Measurements from ENCODE around the gene HMGB2. TPM values are rescaled to one million over a fixed set of nuclear protein-coding genes. Genes with fewer than 3 reads are reported as not detected.

The HMGB2 gene
- total and polyA plus RNA-seq, 2 donors (not counting 3 experiments of a cell fraction or from before 2014, with no cell fraction given), result 45.9 to 233 TPM

Other genes with a start within 250 kb of the HMGB2 start
- 54.6 and 63.3 TPM in 2 replicates for gene GALNT7, start 165.5 kb downstream of the HMGB2 start, total RNA-seq
- gene GALNT7, start 165.5 kb downstream of the HMGB2 start, polyA plus RNA-seq, result 14.2 and 19.6 TPM in 2 replicates
- gene SAP30, start 36.6 kb upstream of the HMGB2 start, total RNA-seq, result 23.8 and 27.1 TPM in 2 replicates
- gene SAP30, start 36.6 kb upstream of the HMGB2 start, polyA plus RNA-seq, result 7.5 and 9.9 TPM in 2 replicates
- not detected in 2 replicates for gene SCRG1, start 64.8 kb upstream of the HMGB2 start, total RNA-seq
- gene SCRG1, start 64.8 kb upstream of the HMGB2 start, polyA plus RNA-seq, result not detected in 2 replicates
- not detected in 2 replicates for gene HAND2, start 195.9 kb upstream of the HMGB2 start, total RNA-seq
- gene HAND2, start 195.9 kb upstream of the HMGB2 start, polyA plus RNA-seq, result not detected in 2 replicates

Measured in endothelial cell of umbilical vein (primary cell).